EL (cell line): ENCODE results near the gene MDM1.

Experiments used
- DNase-seq: peaks from one replicate; pipeline ENCODE4 v3.0.0-alpha.2; 2016

MDM1 gene

DNA sequence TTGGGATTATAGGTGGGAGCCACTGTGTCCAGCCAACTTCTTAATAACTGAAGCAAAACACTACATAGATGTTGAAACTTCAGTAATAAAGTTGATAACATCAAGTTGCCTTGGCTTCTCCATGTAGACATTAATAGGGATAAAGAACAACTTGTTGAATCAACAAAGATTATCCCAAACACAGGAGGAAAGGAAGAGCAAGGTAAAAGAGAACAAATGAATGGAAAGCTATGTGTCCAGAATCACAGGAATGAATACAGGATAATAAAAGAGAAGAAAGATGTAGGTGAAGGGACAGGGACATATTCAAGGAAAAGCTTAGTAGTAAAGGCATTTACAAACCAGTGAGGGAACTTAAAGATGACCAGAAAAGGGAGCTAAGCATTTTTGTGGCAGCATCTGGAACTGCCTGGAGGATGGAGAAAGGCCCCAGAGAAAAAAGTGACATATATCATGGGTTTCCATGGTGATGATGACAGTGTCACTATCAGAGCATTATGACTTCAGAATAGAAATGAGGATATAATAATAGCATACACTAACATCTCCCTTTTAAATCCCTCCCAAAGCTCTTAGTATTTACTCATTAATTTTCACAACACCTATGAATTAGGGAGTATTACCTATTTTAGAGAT is 24.0 kb upstream of the MDM1 start:
- DNase-seq = no peak

DNA sequence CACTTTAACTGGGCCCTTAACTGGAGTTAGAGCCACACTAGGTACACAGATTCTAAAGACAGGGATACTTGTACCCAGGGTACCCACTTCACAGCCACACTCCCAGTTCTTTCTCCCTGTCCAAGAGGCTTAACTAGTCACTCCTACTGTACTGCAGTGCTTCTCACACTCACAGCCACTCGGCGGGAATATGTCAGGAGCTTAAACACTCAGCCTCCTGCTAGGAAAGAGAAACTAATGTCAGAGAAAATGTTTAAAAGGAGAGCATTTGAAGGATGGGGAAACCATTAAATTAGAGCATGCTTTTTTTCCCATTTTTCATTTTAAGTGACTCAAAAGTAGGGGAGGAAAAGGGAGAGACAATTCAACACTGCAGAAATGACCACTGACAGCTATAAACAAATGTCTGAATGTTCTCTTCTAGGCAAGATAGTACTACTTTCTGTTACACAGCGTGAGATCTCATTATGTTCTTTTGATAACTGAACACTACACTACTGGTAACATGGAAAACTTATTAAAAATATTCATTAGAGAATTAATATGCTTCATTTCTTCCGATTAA is 22.9 kb upstream of the MDM1 start:
- no peak for DNase-seq

DNA sequence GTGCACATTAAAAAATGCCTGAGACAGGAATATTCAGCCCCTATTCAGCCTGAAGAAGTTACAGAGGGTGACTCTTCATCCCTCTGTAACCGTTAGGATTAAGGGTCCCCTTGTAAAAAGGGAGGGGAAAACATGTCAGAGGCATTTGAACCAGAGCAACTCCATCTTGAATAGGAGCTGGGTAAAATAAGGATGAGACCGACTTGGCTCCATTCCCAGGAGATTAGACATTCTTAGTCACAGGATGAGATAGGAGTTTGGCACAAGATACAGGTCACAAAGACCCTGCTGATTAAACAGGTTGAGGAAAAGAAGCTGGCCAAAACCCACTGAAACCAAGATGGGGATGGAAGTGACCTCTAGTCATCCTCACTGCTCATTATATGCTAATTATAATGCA is 19.9 kb upstream of the MDM1 start:
- DNase-seq = peak; percentile 70

DNA sequence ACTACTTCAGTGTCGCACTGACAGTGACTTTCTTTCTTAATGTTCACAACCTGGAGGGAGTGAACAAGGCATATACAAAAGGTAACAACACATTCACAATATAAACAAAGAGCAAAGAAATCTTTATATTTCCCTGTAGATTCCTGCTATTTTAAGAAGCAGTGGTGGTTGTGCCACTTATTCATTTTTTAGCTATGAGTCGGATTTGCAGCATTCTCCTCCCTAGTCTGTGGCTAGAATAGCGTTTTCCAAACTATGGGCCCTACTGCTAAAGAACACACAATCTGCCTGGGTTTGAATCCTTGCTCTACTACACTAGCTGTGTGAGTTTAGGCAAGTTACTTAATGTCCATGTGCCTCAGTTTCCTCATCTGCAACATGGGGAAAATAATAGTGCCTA is 18.6 kb upstream of the MDM1 start:
- DNase-seq = peak; percentile 62

DNA sequence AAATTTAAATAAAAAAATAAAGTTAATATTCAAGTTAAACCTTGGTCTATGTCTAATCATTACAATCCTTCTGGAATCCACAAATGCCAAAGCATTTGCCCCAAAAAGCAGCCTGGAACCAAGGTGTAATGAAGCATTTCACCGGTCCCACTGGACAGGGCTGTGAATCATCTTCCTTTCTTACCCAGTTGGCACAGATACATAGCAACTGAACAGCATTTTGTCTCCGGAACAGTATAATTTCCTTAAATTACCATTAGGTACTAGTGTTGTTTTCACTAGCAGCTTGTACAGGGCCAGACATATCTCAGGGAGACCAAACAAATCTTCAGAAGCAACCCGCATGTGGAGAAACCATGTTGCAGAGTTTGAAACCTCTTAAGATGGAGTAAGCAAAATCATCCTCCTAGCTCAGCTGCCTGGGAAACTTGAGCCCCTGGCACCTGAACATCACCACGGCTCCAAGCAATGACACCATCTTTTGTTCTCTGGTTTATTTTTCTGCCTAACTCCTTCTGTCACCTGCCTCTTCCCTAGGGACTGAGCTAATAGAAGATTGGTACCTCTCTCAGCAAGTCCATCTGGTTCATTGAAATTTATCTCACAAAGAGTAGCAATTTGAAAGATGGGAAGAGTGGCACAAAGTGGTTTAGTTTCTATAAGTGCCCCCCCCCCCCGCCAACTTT is 17.9 kb upstream of the MDM1 start:
- no peak for DNase-seq

DNA sequence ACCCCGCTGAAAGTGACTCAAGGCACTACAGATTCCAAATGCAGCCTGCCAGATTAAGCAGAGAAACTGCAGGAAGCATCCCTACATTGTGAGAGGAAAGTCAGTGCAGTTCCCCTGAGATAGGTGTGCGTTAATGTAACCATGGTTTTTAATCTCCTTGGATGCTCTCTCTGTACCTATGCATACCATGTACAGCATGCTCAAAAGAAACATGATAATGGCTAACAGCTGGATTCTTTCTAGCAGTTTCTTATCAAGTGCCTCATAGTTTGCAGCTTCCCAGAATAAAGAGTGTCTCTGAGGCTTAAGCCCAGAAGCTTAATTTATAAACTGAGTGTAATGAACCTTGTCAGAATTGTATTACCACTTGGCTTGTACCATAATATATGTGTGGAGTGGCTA is 17.1 kb upstream of the MDM1 start:
- no peak for DNase-seq

DNA sequence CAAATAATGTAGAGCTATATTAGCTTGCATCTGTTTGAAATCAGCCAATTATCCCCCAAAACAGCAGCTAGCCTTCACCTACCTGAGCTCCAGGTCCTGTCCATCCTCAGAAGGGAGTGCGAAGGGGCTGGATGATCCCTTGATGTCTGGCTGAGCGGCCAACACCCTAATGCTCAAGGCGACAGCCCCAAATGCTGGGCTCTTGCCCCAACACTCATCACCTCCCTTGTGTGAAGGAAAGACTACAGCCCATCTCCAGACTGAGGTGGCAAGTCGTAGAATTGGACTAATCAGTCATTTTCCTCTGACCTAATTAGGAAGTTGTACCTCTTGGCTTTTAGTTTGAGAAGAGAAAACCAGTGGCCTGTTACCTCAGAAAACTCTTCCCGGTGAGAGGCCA is 16.3 kb upstream of the MDM1 start:
- DNase-seq = no peak

DNA sequence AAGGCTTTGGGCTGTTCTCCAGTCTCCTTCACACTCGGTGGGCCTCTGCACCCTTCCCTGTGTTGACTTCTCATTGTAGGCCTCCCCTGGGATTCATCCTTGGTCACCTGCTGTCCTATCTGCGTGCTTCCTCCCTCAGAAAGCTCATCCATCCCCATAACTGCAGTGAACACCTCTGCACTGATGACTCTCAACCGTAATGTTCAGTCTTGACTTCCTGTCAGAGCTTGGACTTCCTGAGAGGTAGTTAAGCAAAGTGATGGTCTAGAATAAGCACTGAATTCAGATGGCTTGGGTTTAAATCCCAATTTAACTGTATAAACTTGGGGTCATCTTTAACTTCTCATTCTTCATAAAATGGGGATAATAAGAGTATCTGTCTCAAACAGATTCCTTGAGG is 13.6 kb upstream of the MDM1 start:
- no peak for DNase-seq

DNA sequence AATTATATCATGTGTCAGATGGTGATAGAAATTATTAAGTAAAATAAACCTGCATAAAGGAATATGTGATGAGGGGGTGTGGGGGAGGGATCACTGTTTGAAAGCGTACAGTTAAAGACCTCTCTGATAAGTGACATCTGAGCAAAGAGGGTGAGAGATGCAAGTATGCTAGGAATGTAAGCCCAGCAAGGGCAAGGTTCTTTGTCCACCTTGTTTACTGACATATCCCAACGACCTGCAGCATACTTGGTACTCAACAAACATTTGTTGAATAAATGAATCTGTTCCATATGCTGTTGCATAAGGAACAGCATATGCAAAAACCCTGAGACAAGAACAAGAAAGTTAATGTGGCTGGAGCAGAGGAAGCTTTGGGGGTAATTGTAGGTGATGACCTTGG is 12.0 kb upstream of the MDM1 start:
- no peak for DNase-seq

DNA sequence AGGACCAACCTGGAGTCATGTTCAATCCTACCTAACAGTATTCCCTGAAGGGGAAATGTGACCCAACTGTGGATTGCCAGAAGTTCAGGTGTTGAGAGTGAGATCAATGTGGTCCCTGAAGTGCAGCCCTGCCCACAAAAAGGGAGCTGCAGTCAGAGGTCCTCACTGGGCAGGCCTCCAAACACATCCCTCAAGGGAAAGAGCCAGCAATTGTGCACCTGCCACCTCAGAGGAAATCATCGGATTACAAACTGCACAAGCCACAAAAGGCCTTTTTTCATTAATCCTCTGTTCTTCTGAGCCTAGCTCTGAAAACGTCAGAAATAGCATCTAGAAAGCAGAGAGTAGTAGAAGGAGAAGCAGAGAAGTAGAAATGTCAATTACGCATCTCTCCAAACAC is 10.8 kb upstream of the MDM1 start:
- DNase-seq = no peak

DNA sequence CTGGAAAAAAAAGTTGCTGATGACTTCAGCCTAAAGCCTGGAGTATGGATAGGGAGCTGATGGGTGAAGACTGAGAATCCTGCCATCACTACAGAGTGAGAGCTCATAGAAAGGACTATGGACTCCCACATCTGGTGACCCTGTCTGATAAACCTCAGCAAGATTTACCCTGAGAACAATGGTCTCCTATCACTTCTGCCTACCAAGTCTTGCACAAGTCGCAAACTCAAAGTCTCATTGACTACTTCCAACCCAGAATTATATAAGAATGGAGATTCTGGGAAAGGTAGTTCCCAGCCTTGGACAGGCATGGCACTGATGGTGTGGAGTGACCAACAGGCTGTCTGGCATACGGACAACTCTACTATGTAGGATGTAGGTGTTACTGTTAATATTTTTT is 9.7 kb upstream of the MDM1 start:
- DNase-seq = no peak

DNA sequence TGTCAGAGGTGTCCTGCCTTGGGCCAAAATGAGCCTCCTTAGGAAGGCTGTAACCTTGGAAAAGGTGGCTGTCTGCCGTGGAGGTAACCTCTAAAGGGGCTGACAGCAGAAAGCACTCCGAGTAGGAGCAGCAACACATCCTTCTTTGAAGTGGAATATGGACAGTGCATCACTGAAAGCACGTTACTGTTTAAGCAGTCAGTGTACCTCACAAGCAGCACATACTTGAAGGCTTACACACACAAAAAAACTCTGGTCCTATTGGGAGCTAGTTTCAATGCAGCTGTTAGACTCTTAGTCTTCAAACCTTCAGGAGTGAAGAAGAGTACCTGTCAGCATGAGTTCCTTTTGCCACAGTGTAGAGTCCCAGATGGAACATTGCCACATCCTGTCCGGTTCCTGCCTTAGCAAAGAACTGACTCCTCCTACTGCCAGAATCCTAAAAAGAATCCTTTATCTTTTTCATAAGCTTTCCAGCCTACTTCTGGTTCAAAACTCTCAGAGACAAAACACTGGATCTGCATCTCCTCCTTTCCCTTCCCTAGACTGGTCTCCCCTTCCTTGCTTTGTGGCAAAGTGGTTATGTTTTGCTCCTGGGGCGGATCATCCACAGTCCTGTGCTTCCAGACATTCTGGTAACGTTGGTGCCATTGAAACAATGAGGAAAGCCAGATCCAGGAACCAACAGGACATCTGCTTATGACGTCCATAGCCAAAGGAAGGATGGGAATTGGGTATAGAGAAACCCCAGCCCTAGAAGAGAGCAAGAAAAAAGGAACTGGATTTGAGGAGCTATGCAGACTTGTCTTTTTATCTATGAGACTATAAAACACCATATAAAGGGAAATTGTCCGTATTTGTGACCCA is 8.5 kb upstream of the MDM1 start:
- no peak for DNase-seq

DNA sequence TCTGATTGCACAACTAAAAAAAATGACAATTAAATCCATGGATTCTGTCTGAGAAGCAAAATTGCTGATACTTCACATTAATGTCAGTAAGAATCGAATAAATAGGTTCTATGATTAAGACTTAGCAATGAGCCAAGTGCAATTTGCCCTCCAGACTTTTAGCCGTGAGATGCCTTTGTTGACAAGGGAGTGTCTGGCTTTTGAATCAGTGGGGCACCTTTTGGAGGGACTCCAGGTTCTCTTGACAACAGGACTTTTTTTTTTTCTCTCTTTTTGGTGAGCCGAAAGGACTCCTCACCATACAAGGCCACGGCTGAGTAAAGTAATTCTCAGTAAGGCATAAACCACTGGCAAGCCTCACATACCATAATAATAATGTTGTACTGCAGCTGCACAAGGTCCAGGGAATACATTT is 4.7 kb upstream of the MDM1 start:
- DNase-seq = no peak

DNA sequence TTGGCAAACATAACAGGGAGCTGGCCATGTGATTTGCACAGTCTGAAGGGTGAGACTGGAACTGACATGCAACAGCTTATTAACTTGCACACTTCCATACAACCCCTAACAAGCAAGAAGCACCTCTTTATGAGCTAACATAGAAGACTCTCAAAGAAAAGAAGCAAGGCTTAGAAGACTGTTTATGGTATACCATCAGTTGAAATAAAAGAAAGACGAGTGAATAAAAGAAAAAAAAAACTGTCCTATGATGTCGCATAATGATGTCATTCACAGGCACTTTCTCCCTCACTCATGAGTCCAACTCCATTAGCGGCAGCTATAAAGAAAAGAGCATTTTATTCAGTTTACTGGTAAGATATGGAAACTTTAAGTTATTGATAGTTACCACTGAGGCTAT is 3.3 kb upstream of the MDM1 start:
- no peak for DNase-seq

DNA sequence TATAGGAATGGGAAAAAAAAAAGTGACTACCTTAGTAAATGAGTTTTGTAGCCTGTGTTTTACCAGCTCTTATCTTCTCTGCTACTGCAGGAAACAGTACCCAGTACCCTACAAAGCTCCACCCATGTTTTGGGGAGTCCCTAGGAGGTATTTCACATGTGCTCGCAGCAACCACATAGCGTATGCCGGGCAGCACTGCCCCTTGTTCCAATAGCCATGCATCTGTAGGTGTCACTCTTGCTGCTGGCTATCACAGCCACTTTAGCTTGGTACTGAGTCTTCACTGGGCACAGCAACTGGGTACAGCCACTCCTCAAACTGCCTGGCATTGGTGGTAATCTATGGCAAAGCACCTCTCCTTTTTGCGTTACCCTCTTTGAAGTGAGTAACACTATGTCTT is 2.0 kb upstream of the MDM1 start:
- no peak for DNase-seq

DNA sequence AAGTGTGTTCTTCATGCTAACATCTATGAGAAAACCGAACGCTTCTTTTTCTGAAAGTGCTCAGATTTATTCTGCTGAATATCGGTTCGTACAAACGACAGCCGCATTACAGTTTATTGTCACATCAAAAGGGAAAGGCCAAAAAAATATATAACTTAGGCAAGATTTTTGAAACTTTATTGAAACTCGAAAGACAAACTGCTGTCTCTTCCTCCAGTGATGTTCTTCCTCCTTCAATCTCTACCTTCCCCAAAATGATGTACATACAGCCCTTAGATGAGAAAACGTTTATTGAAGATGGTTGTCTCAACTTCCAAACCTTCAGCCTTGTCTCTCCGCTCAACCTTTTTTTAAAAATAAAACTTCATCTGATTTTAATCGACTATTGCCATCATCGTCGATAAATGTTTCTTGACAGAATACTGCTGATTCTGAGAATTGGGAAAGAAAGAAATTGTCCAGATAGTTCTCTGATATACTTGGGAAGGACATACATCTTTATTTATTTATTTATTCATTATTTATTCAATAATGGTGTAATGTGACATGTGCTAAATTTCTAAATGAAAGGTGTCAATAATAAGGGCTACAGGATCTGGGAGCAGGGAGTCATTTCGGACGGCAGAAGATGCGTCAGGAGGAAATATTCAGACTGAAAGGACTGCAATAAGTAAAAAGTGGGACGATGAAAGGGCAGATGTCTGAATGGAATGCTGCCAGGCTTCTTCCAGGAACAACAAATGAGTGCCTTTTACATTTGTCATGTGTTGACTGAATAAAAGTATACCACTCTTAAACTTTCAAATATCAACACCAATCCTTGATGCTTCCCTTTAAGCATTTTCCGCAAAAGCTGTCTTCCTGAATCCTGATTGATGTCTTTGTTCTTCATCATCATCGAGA is 817 bp upstream of the MDM1 start:
- DNase-seq = no peak

DNA sequence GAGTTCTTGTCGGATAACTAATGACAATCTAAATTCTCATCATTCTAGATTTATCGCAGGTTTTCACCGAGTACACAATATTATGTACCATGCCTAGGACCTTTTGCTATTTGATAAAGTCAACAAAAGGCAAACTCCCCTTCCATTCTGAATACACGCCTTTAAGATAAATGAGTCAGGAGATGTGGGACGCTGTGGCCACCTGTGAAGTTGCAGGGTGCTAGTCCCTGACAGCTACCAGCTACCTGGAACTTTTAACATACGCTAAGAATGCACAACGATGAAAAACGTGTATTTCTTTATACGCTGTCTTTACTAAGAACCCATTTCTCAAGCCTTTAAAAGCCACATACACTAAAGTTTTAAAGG is 678 bp downstream of the MDM1 start:
- no peak for DNase-seq

DNA sequence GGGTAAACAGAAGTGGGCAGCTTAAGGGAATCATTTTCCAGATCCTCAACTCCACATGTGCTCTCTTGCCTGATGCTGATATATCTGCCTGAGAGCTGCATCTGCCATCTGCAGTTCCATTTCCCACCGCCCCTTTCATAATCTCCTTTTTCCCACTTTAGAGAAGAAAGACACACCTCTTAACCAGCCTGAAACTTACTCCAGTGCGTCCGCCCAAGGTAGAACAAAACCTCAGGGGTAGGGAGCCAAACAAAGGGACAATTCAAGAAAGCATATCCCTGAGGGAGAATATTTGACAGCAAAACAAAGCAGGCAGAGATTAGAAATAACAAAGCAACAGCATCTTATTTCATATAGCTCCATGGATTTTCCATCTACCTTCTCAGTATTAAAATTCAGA is 4.3 kb downstream of the MDM1 start:
- no peak for DNase-seq

DNA sequence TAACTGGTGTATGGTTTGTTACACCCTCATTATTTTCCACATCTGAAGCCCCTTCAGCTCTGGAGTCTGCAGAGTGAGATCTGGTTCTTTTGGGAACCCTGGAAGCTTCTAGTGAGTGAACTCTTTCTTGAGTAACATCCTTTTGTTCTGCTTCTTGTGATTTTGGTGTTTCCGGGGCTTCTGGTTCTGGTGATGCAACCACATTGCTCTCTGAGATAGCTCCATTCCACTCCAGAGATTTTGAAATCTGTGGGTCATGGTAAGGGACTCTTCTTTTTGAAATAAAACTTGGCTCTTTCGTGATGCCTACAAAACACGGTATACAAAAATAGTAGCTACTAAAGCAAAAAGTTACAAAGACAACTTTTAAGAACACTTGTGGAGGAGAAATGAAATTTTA is 5.4 kb downstream of the MDM1 start:
- DNase-seq = no peak

DNA sequence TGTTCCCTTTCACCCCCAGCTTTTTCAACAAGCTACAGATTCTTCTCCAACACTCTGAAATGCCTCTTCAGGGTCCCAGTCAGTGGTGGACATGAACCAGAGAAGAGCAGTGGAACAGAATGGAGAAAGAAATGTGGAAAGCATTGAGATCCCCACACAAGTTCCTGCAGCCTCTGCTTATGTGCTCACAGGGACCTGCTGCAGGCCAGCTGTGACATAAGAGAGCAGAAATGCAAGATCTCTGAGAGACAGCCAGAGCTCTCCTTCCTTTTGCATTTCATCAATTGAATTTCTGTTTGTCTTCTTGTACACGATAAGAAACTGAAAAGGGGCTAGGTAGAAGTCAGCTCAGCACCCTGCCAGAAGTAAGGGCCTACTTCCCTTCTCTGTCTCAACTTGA is 6.2 kb downstream of the MDM1 start:
- DNase-seq = no peak

DNA sequence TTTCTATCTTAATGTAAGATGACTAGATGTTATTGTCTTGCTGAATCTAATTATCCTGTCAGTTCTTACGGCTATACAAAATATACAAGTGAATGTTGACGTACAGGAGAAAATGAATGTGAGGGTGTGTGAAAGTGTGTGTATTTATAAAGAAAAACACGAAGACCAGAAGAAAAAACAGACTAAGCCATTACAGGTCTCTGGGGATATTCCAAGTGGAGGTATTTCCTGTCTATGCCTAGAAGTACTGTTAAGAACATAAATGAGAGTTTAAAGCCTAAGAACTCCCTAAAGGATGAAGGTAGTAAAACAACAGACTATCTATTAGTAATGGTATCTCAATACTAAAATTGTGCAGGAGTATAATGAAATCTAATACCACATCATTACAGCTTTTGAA is 7.6 kb downstream of the MDM1 start:
- DNase-seq = no peak

DNA sequence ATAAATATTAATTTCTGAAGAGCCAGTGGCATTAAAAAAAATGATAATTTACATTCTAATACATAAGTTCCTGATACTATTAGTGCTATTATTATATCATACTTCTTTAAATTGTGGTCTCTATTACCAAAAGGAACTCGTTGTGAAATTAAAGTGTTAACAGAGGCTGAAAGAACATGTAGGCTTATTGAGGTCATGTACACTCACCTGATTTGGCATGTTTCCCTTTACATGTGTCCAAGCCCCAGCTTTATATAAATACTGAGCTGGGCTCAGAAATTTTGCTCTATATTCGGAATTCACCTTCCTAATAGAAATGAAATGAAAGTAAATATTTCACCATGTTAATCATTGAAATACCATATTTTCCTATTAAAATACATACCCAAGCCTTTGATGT is 11.0 kb downstream of the MDM1 start:
- no peak for DNase-seq
